Heart left ventricle (tissue), 13 donors: ENCODE measurements around the gene RAB11FIP2.

Source experiments
- POLR2A ChIP-seq, 2 donors: fragments of 450-650 bp; IDR thresholded peaks; one replicate each; pipeline ENCODE4 v1.6.1; 2017; ENCODE audit warnings: antibody characterized with exemption in 2 of 2, mild to moderate bottlenecking in 2 of 2, moderate library complexity in 2 of 2
- TF ChIP-seq, protein P1 (sequence below), 12 donors: fragments of 200-600 bp; sonication (generic) in 4 of 12; IDR thresholded peaks; one replicate each; pipeline versions ENCODE4 v1.5.0 to v1.8.0; 2018 to 2022; ENCODE audit warnings: antibody characterized with exemption in 12 of 12, mild to moderate bottlenecking in 5 of 12
- donor health status: ischemic (EF 13 %, LVEDD 7.1; RV severe dilation, severe dysfunction).
- donor health status: DM: no; HTN: yes; CAD: no.
- donor health status: DM: no; HTN: no; CAD: no.
- donor health status: ischemic (EF 25% LVEDD 6.9; RV normal size, moderate dysfunction).
- donor health status: ischemic (EF 25% LVEDD 5.7; RV mildly dilated, moderate dysfunction).
- donor health status: ischemic (EF 35%, LVEDD 5.7; RV mildly dilated, moderate dysfunction).
- donor health status: nonischemic (EF 11% LVEDD 7.7; RV severe dilation, severe dysfunction).
- donor health status: DM: yes; HTN: yes; CAD: no.
- donor health status: PGD.
- donor health status: ischemic (EF 29% LVEDD 5.4; RV normal size, mild dysfunction).
- donor health status: nonischemic (EF 23%, LVEDD 6.1; RV moderate dilation, normal function).

GRCh38 chr10:118003126-118003525 lies 43.6 kb downstream of the RAB11FIP2 start:
- no peak for TF ChIP-seq POLR2A (IDR thresholded peaks at IDR 0.05)
- TF ChIP-seq, protein P1, sequence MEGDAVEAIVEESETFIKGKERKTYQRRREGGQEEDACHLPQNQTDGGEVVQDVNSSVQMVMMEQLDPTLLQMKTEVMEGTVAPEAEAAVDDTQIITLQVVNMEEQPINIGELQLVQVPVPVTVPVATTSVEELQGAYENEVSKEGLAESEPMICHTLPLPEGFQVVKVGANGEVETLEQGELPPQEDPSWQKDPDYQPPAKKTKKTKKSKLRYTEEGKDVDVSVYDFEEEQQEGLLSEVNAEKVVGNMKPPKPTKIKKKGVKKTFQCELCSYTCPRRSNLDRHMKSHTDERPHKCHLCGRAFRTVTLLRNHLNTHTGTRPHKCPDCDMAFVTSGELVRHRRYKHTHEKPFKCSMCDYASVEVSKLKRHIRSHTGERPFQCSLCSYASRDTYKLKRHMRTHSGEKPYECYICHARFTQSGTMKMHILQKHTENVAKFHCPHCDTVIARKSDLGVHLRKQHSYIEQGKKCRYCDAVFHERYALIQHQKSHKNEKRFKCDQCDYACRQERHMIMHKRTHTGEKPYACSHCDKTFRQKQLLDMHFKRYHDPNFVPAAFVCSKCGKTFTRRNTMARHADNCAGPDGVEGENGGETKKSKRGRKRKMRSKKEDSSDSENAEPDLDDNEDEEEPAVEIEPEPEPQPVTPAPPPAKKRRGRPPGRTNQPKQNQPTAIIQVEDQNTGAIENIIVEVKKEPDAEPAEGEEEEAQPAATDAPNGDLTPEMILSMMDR (IDR thresholded peaks at IDR 0.05): no peak
